ENCODE results near the gene ANTXR1. TPM values are rescaled to one million over a fixed set of nuclear protein-coding genes. Genes with fewer than 3 reads are reported as not detected.
A peak's percentile ranks its signal among the peaks of the same experiment; 100 is the strongest.
"Not testable (repeated sequence)": the region's sequence is repeated elsewhere in the genome, so short reads cannot be mapped to it uniquely, and the experiment has no call there.

Gene ANTXR1
- total RNA-seq, 1 experiment from 2014 or later = 25.7 TPM

DNA sequence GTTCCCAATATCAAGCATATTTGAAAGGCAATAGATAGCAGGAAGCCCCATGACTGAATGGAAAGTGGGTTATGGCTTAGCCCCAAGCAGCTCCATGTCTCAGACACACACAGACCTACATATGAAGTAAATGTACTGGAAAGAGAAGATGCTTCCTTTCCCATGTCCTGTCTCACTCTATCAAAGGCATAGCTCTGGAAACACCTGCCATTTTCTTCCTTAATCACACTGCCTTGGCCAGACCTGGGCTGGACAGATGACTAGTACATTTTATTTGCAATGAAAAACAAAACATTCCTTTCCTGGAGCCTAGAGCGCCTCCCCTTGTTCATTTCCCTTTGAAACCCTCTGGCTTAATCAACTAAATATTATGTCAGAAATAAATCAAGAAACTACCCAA lies 160.7 kb downstream of the ANTXR1 start:
- CTCF ChIA-PET = no interaction called here

DNA sequence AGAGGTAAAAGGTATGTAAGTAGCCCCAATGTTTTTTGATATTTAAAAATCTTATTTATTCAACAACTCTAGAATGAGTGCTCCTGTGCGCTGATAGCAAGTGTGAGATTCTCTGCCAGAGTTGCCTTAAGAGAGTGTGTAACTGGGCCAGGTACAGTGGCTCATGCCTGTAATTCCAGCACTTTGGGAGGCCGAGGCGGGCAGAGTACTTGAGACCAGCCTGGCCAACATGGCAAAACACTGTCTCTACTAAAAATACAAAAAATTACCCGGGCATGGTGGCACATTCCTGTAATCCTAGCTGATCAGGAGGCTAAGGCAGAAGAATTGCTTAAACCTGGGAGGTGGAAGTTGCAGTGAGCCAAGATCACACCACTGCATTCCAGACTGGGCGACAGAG lies 161.2 kb downstream of the ANTXR1 start:
- H3K4me3 ChIP-seq (replicated peaks in 1 of 2; ENCODE audit: low read depth in 1 of 2, low read length in 2 of 2); POLR2A ChIA-PET; H3K79me2 ChIP-seq (ENCODE audit: insufficient read depth, low read length); intact Hi-C loops (cut with micrococcal nuclease); H3K9ac ChIP-seq (ENCODE audit: low read length); H3K9me3 ChIP-seq (ENCODE audit: control insufficient read depth in 1 of 2, insufficient read depth in 1 of 2, low read depth in 1 of 2, low read length in 2 of 2); H3K9me2 ChIP-seq (ENCODE audit: insufficient read depth); H4K20me1 ChIP-seq (ENCODE audit: insufficient read depth); BruUV-seq (replicated peaks); CTCF ChIA-PET; H3K4me2 ChIP-seq (ENCODE audit: low read length); H2AFZ ChIP-seq (ENCODE audit: low read depth, low read length, poor library complexity, severe bottlenecking); H3K27me3 ChIP-seq (ENCODE audit: insufficient read depth, low read length); H3K36me3 ChIP-seq (ENCODE audit: control insufficient read depth in 1 of 2, insufficient read depth in 2 of 2, low read length in 2 of 2); RAD21 ChIA-PET (ENCODE audit: low non-redundant PET in 1 of 2, low total read pairs in 2 of 2, uncharacterized antibody in 2 of 2, unreplicated experiment in 2 of 2); DNase-seq (ENCODE audit: low read depth, low spot score); H3K27ac ChIP-seq (ENCODE audit: low read depth, low read length); ATAC-seq: not testable (repeated sequence)
- peaks cover 11 to 18% of the 10 kb centered on the region in 2 experiments for H3K4me1 ChIP-seq (ENCODE audit: control insufficient read depth in 1 of 2, insufficient read depth in 2 of 2, low read length in 2 of 2)

More for the DNA sequence above, 160.7 kb downstream of the ANTXR1 start:
- Histone ChIP-seq H3K36me3 (ENCODE audit: control insufficient read depth in 1 of 2, insufficient read depth in 2 of 2, low read length in 2 of 2) (no peaks in the 10 kb centered on the region), H2AFZ (ENCODE audit: low read depth, low read length, poor library complexity, severe bottlenecking) (no peak overlapping the region), H3K4me3 (replicated peaks in 1 of 2; ENCODE audit: low read depth in 1 of 2, low read length in 2 of 2) (no peak overlapping the region), H3K9me3 (ENCODE audit: control insufficient read depth in 1 of 2, insufficient read depth in 1 of 2, low read depth in 1 of 2, low read length in 2 of 2) (no peaks in the 10 kb centered on the region), H3K4me1 (ENCODE audit: control insufficient read depth in 1 of 2, insufficient read depth in 2 of 2, low read length in 2 of 2) (peaks cover 9 to 16% of the 10 kb centered on the region in 2 experiments), H3K9ac (ENCODE audit: low read length) (no peak overlapping the region), H3K27me3 (ENCODE audit: insufficient read depth, low read length) (no peaks in the 10 kb centered on the region), H3K27ac (ENCODE audit: low read depth, low read length) (no peak overlapping the region), H3K9me2 (ENCODE audit: insufficient read depth) (no peaks in the 10 kb centered on the region), H3K79me2 (ENCODE audit: insufficient read depth, low read length) (no peaks in the 10 kb centered on the region), H4K20me1 (ENCODE audit: insufficient read depth) (no peaks in the 10 kb centered on the region), H3K4me2 (ENCODE audit: low read length) (no peak overlapping the region)
- intact Hi-C loops (cut with micrococcal nuclease) = no loop called here
- RAD21 ChIA-PET (ENCODE audit: low non-redundant PET in 1 of 2, low total read pairs in 2 of 2, uncharacterized antibody in 2 of 2, unreplicated experiment in 2 of 2) = no interaction called here
- DNase-seq (ENCODE audit: low read depth, low spot score) = no peak
- BruUV-seq (replicated peaks) = no TSS peak
- TF ChIP-seq CEBPB (IDR thresholded peaks at IDR 0.05; ENCODE audit: low read depth) (no peak), RAD21 (IDR thresholded peaks at IDR 0.05; ENCODE audit: low read depth) (0 out of 2 replicates have a peak, but pooled peaks have one; percentile 9)
- no peak for ATAC-seq
- POLR2A ChIA-PET = no interaction called here

Data from HCT116 (cell line).